WTC11 (cell line): ENCODE measurements around the gene CA10. TPM values are rescaled to one million over a fixed set of nuclear protein-coding genes. Genes with fewer than 3 reads are reported as not detected.

Experiments
- ATAC-seq: fragments of 200-7000 bp; cut with Tn5 transposase; 2 replicates; pipeline ENCODE4 v1.10.0; 2021; ENCODE audit warnings: mild to moderate bottlenecking, moderate library complexity
- CTCF ChIA-PET: fragments of 300-600 bp; sonication (Branson Sonifier 250); formaldehyde crosslinking; loops from one replicate; lab custom pipeline; 2021; ENCODE audit warnings: antibody characterized with exemption; lab: Charles Lee
- POLR2A ChIA-PET: fragments of 350-600 bp; sonication (Branson Sonifier 250); formaldehyde crosslinking; loops from one replicate; lab custom pipeline; 2021; ENCODE audit warnings: antibody characterized with exemption; lab: Charles Lee
- DNase-seq: peaks from one replicate; pipeline ENCODE4 v3.0.0; 2021; ENCODE audit warnings: low spot score
- H3K27ac Mint-ChIP-seq: 2 replicates; pipeline ENCODE4 v1.8.0; 2021; ENCODE audit warnings: mixed read lengths
- H3K27me3 Mint-ChIP-seq: 2 replicates; pipeline ENCODE4 v1.8.0; 2021; ENCODE audit warnings: low read depth, mild to moderate bottlenecking, moderate library complexity, mixed read lengths
- H3K36me3 Mint-ChIP-seq: 2 replicates; pipeline ENCODE4 v1.8.0; 2021; ENCODE audit warnings: mixed read lengths
- H3K4me1 Mint-ChIP-seq: 2 replicates; pipeline ENCODE4 v1.8.0; 2022; ENCODE audit warnings: mixed read lengths
- H3K4me3 Mint-ChIP-seq: 2 replicates; pipeline ENCODE4 v1.8.0; 2021; ENCODE audit warnings: mild to moderate bottlenecking, moderate library complexity, mixed read lengths
- H3K9me3 Mint-ChIP-seq: 2 replicates; pipeline ENCODE4 v1.8.0; 2021; ENCODE audit warnings: mixed read lengths
- AR ChIP-seq: fragments of 250-450 bp; sonication (Bioruptor Pico); IDR thresholded peaks from 2 replicates; pipeline ENCODE4 v1.9.0; 2021; ENCODE audit warnings: mild to moderate bottlenecking
- ATF3 ChIP-seq: sonication (generic); formaldehyde crosslinking; conservative IDR thresholded peaks from 2 replicates; pipeline ENCODE4 v1.8.1; 2022; ENCODE audit warnings: mild to moderate bottlenecking, missing genetic modification reagents
- CDX4 ChIP-seq: fragments of 250-450 bp; sonication (Bioruptor Pico); IDR thresholded peaks from 2 replicates; pipeline ENCODE4 v1.9.0; 2021; ENCODE audit warnings: moderate library complexity, mild to moderate bottlenecking, inconsistent platforms, borderline replicate concordance
- FOXJ3 ChIP-seq: sonication (generic); formaldehyde crosslinking; IDR thresholded peaks from 2 replicates; pipeline ENCODE4 v1.9.0; 2021; ENCODE audit warnings: missing genetic modification reagents, mild to moderate bottlenecking, borderline replicate concordance
- GABPB1 ChIP-seq: sonication (generic); formaldehyde crosslinking; IDR thresholded peaks from 2 replicates; pipeline ENCODE4 v1.8.1; 2023; ENCODE audit warnings: mild to moderate bottlenecking, missing genetic modification reagents
- GTF2I ChIP-seq: fragments of 250-450 bp; sonication (Bioruptor Pico); conservative IDR thresholded peaks from 2 replicates; pipeline ENCODE4 v1.4.0; 2021; ENCODE audit warnings: mild to moderate bottlenecking
- MAX ChIP-seq: sonication (generic); formaldehyde crosslinking; IDR thresholded peaks from 2 replicates; pipeline ENCODE4 v1.8.0; 2022; ENCODE audit warnings: mild to moderate bottlenecking, missing genetic modification reagents
- MLX ChIP-seq: sonication (generic); formaldehyde crosslinking; IDR thresholded peaks from 2 replicates; pipeline ENCODE4 v1.8.1; 2023; ENCODE audit warnings: mild to moderate bottlenecking, missing genetic modification reagents, moderate library complexity
- NR2C2 ChIP-seq: sonication (generic); formaldehyde crosslinking; IDR thresholded peaks from 2 replicates; pipeline ENCODE4 v1.8.0; 2022; ENCODE audit warnings: mild to moderate bottlenecking, missing genetic modification reagents
- NR3C1 ChIP-seq: sonication (generic); formaldehyde crosslinking; conservative IDR thresholded peaks from 2 replicates; pipeline ENCODE4 v1.8.1; 2023; ENCODE audit warnings: low read depth, mild to moderate bottlenecking, missing genetic modification reagents
- PRDM15 ChIP-seq: sonication (generic); formaldehyde crosslinking; IDR thresholded peaks from 2 replicates; pipeline ENCODE4 v1.8.0; 2022; ENCODE audit warnings: missing genetic modification reagents
- RELA ChIP-seq: sonication (generic); formaldehyde crosslinking; IDR thresholded peaks from 2 replicates; pipeline ENCODE4 v1.8.1; 2022; ENCODE audit warnings: missing genetic modification reagents, mild to moderate bottlenecking, borderline replicate concordance
- SOX15 ChIP-seq: fragments of 250-450 bp; sonication (Bioruptor Pico); IDR thresholded peaks from 2 replicates; pipeline ENCODE4 v1.9.0; 2021; ENCODE audit warnings: mild to moderate bottlenecking
- USF2 ChIP-seq: sonication (generic); formaldehyde crosslinking; IDR thresholded peaks from 2 replicates; pipeline ENCODE4 v1.8.1; 2023; ENCODE audit warnings: mild to moderate bottlenecking, missing genetic modification reagents, moderate library complexity
- ZBTB43 ChIP-seq: sonication (generic); formaldehyde crosslinking; IDR thresholded peaks from 2 replicates; pipeline ENCODE4 v1.8.1; 2023; ENCODE audit warnings: mild to moderate bottlenecking, missing genetic modification reagents
- total RNA-seq: library from RNA; stranded (reverse); gene quantifications from 3 replicates; pipeline ENCODE4 v1.2.3, GENCODE V29; 2021

The CA10 gene
- total RNA-seq, 1 experiment from 2014 or later, result 0.90 TPM

GRCh38 chr17:52150935-52151334, 7.6 kb downstream of the CA10 start:
- ChIA-PET CTCF (no interaction called here), POLR2A (no interaction called here)
- Mint-ChIP-seq H3K4me1 (no peaks in the 10 kb centered on the region), H3K27ac (no peak overlapping the region), H3K9me3 (peaks cover 67% of the 10 kb centered on the region), H3K4me3 (no peak overlapping the region), H3K27me3 (peaks cover 7% of the 10 kb centered on the region), H3K36me3 (peaks cover 24% of the 10 kb centered on the region)
- TF ChIP-seq FOXJ3 (CRISPR knock-in tag) (no peak), SOX15 (CRISPR knock-in tag) (no peak), RELA (CRISPR knock-in tag) (no peak), MAX (CRISPR knock-in tag) (no peak), GABPB1 (CRISPR knock-in tag) (no peak)
- DNase-seq (no peak), ATAC-seq (no peak)

- DNase-seq, result no peak
- CTCF ChIA-PET, result no interaction called here
- Mint-ChIP-seq H3K4me1 (peaks cover 3% of the 10 kb centered on the region), H3K27ac (no peak overlapping the region), H3K27me3 (peaks cover 3% of the 10 kb centered on the region; the same call in 1 of the 2 replicates), H3K36me3 (peaks cover 29% of the 10 kb centered on the region), H3K9me3 (peaks cover 74% of the 10 kb centered on the region), H3K4me3 (no peak overlapping the region)
- no peak for TF ChIP-seq ZBTB43 (CRISPR knock-in tag)
- no peak for TF ChIP-seq NR3C1
- no peak for TF ChIP-seq PRDM15 (CRISPR knock-in tag)
- TF ChIP-seq AR (CRISPR knock-in tag), result no peak
- no peak for TF ChIP-seq ATF3
- no peak for TF ChIP-seq GTF2I (CRISPR knock-in tag)
- no peak for TF ChIP-seq MLX (CRISPR knock-in tag)
- TF ChIP-seq NR2C2, result no peak
- TF ChIP-seq USF2 (CRISPR knock-in tag), result no peak
- TF ChIP-seq CDX4, result no peak
- POLR2A ChIA-PET, result no interaction called here
- no peak for ATAC-seq
These were observed 8.9 kb downstream of the CA10 start for GRCh38 chr17:52149626-52150025.
